Endothelial cell of umbilical vein (primary cell): ENCODE results near the gene CASK. TPM values are rescaled to one million over a fixed set of nuclear protein-coding genes. Genes with fewer than 3 reads are reported as not detected.

ENCODE experiments used
- BruUV-seq: library from RNA; stranded (reverse); fragments of 400-500 nt; replicated peaks from 2 replicates; lab custom pipeline; 2021; lab: Mats Ljungman, UMichigan
- CTCF ChIA-PET: fragments of 300-600, 350-600 bp; sonication (Branson Sonifier 250); formaldehyde crosslinking; loops from one replicate; lab custom pipeline; 2021; ENCODE audit warnings: antibody characterized with exemption, inconsistent platforms; lab: Charles Lee
- POLR2A ChIA-PET: fragments of 300-600, 350-600 bp; sonication (Branson Sonifier 250); formaldehyde crosslinking; loops from one replicate; lab custom pipeline; 2021; ENCODE audit warnings: antibody characterized with exemption, inconsistent platforms; lab: Charles Lee
- DNase-seq: peaks from one replicate; pipeline ENCODE4 v3.0.0-alpha.2; 2011; ENCODE audit warnings: low read depth, low spot score
- FAIRE-seq: peaks from 2 replicates; lab custom pipeline; 2011; peaks lifted over from hg19 to GRCh38; lab: Jason Lieb, UNC
- H2AFZ ChIP-seq: 2 replicates; pipeline ENCODE4 v1.6.0; 2012; ENCODE audit warnings: low read depth, low read length, control low read depth, inconsistent platforms
- H3K27ac ChIP-seq: 2 replicates; pipeline ENCODE4 v1.5.1; 2011; ENCODE audit warnings: low read depth, mild to moderate bottlenecking, control low read depth, low read length, moderate library complexity; ENCODE audit not compliant: insufficient read depth
- H3K27me3 ChIP-seq, 2 experiments: 2 replicates each; pipeline versions ENCODE4 v1.6.0 to v1.6.1; 2011; ENCODE audit warnings: low read length in 2 of 2, mixed read lengths in 1 of 2; ENCODE audit not compliant: control insufficient read depth in 2 of 2, insufficient read depth in 2 of 2
- H3K36me3 ChIP-seq, 2 experiments: 2 replicates in 1 of 2; 3 replicates in 1 of 2; pipeline ENCODE4 v1.5.1; 2011; ENCODE audit warnings: low read length in 2 of 2, mild to moderate bottlenecking in 1 of 2, moderate library complexity in 1 of 2; ENCODE audit not compliant: control insufficient read depth in 2 of 2, insufficient read depth in 2 of 2; ENCODE audit errors: extremely low read depth in 1 of 2
- H3K4me1 ChIP-seq: 3 replicates; pipeline ENCODE4 v1.5.1; 2011; ENCODE audit warnings: mild to moderate bottlenecking, low read length; ENCODE audit not compliant: control insufficient read depth, insufficient read depth; ENCODE audit errors: extremely low read depth
- H3K4me2 ChIP-seq: 2 replicates; pipeline ENCODE4 v1.6.1; 2011; ENCODE audit warnings: low read length, control low read depth, mixed read lengths; ENCODE audit not compliant: insufficient read depth
- H3K4me3 ChIP-seq, 3 experiments: fragments of 200-600 bp in 1 of 3; sonication (generic), shearing (Covaris generic) in 1 of 3; replicated peaks in 1 of 3; 2 replicates each; pipeline ENCODE4 v1.5.1; 2011 to 2016; ENCODE audit warnings: control low read depth in 3 of 3, low read length in 3 of 3, mild to moderate bottlenecking in 2 of 3, inconsistent platforms in 1 of 3, low read depth in 1 of 3, moderate library complexity in 1 of 3; ENCODE audit not compliant: insufficient read depth in 1 of 3
- H3K79me2 ChIP-seq: 2 replicates; pipeline ENCODE4 v1.6.0; 2012; ENCODE audit warnings: low read length, inconsistent platforms; ENCODE audit not compliant: control insufficient read depth, insufficient read depth
- H3K9ac ChIP-seq: replicated peaks from 2 replicates; pipeline ENCODE3; 2011; ENCODE audit warnings: low read length, control low read depth; ENCODE audit not compliant: insufficient read depth; ENCODE audit errors: extremely low read depth
- H3K9me1 ChIP-seq: replicated peaks from 3 replicates; pipeline ENCODE4 v1.6.0; 2011; ENCODE audit warnings: mild to moderate bottlenecking, low read length; ENCODE audit not compliant: control insufficient read depth, insufficient read depth; ENCODE audit errors: extremely low read depth
- H3K9me3 ChIP-seq: replicated peaks from 2 replicates; pipeline ENCODE4 v1.5.1; 2012; ENCODE audit warnings: low read length, inconsistent platforms; ENCODE audit not compliant: control insufficient read depth, insufficient read depth
- H4K20me1 ChIP-seq: replicated peaks from 2 replicates; pipeline ENCODE3; 2011; ENCODE audit warnings: mild to moderate bottlenecking, low read length; ENCODE audit not compliant: control insufficient read depth, insufficient read depth; ENCODE audit errors: extremely low read depth
- EZH2 ChIP-seq: IDR thresholded peaks from 2 replicates; pipeline ENCODE4 v1.6.1; 2012; ENCODE audit warnings: borderline replicate concordance, low read depth, mild to moderate bottlenecking, moderate library complexity, low read length, inconsistent platforms; ENCODE audit not compliant: severe bottlenecking
- FOS ChIP-seq: IDR thresholded peaks from 2 replicates; pipeline ENCODE4 v1.6.1; 2011; ENCODE audit warnings: mild to moderate bottlenecking, low read length, moderate library complexity, borderline replicate concordance; ENCODE audit not compliant: insufficient read depth
- GATA2 ChIP-seq: IDR thresholded peaks from 2 replicates; pipeline ENCODE4 v1.7.0; 2011; ENCODE audit warnings: low read depth, mild to moderate bottlenecking, moderate library complexity, mixed read lengths, low read length; ENCODE audit not compliant: insufficient read length, insufficient read depth
- JUN ChIP-seq: IDR thresholded peaks from 2 replicates; pipeline ENCODE4 v1.6.1; 2011; ENCODE audit warnings: borderline replicate concordance, low read depth; ENCODE audit not compliant: insufficient read length, insufficient read depth
- MAX ChIP-seq: IDR thresholded peaks from 2 replicates; pipeline ENCODE4 v1.6.1; 2011; ENCODE audit not compliant: insufficient read depth, insufficient read length
- MYC ChIP-seq: IDR thresholded peaks from one replicate; pipeline ENCODE4 v1.6.1; 2011; ENCODE audit warnings: mild to moderate bottlenecking, low read depth, low read length
- POLR2AphosphoS5 ChIP-seq: IDR thresholded peaks from 2 replicates; pipeline ENCODE4 v1.6.1; 2012; ENCODE audit warnings: low read depth, mild to moderate bottlenecking, control low read depth, low read length, moderate library complexity; ENCODE audit not compliant: insufficient read depth
- dilution Hi-C: fragments of 300-500 bp; cut with MboI; formaldehyde crosslinking; loops from one replicate; pipeline ENCODE4 v1.15.0; 2019; ENCODE audit warnings: low sequenced_read_pairs; ENCODE audit not compliant: extremely low pct_ligation_motif_present
- intact Hi-C: fragments of 100-400 bp; cut with micrococcal nuclease; formaldehyde crosslinking; loops from one replicate; pipeline ENCODE4 v1.10.0; 2022
- polyA plus RNA-seq, 4 experiments: library from polyadenylated mRNA; depleted of rRNA in 3 of 4; stranded (reverse) in 3 of 4; unstranded in 1 of 4; fragments of >200 nt; gene quantifications; 2 replicates each; pipeline versions ENCODE4 v1.2.1 to v1.2.3, GENCODE V29; 2011 to 2012; ENCODE audit warnings: missing spikeins in 1 of 4
- total RNA-seq: library from RNA; stranded (reverse); gene quantifications from 2 replicates; pipeline ENCODE4 v1.2.3, GENCODE V29; 2021
- TF ChIP-seq, protein P1 (sequence below), 2 donors: IDR thresholded peaks; 1 replicate in 1 of 2; 2 replicates in 1 of 2; pipeline ENCODE4 v1.5.1; 2011; ENCODE audit warnings: low read length in 2 of 2, mild to moderate bottlenecking in 2 of 2, moderate library complexity in 2 of 2, control low read depth in 1 of 2, inconsistent platforms in 1 of 2, low read depth in 1 of 2; ENCODE audit not compliant: insufficient read depth in 1 of 2; ENCODE audit errors: extremely low read depth in 1 of 2

Gene CASK
- total and polyA plus RNA-seq, 2 donors (not counting 3 experiments of a cell fraction or from before 2014, with no cell fraction given): 6.4 to 30.4 TPM

DNA sequence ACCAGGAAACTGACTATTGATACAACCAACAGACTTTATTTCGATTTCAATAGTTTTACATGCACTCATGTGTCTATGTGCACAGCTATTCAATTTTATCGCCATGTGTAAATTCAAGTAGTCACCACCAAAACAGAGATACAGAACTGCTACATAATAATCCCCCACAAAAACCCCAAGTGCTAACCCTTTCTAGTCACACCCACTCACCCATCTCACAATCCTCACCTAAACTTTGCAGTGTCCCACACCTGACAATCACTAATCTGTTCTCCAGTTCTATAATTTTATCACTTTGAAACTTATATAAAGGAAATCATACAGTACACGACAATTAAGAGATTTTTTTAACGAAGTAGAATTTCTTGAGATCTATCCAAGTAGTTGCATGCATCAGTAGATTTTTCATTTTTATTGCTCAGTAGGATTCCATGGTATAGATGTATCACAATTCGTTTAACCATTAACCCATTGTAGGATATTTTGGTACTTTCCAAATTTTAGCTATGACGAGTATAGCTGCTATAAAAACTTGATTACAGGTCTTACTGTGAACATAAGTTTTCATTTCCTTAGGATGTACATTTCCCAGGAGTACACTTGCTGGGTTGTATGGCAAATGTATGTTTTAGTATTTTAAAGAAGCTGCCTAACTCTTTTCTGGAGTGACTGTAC, 85.9 kb downstream of the CASK start:
- dilution Hi-C loops (no loop called here), intact Hi-C loops (no loop called here)
- no peak overlapping the region for H3K27ac ChIP-seq
- FAIRE-seq: no peak
- H3K79me2 ChIP-seq: no peaks in the 10 kb centered on the region
- no peak overlapping the region for H2AFZ ChIP-seq
- DNase-seq: no peak
- H3K9ac ChIP-seq: no peak overlapping the region
- no peaks in the 10 kb centered on the region for H3K9me1 ChIP-seq
- H3K4me2 ChIP-seq: no peak overlapping the region
- no peaks in the 10 kb centered on the region for H3K9me3 ChIP-seq
- H4K20me1 ChIP-seq: no peaks in the 10 kb centered on the region
- H3K27me3 ChIP-seq: no peaks in the 10 kb centered on the region
- no peak overlapping the region for H3K4me3 ChIP-seq
- no peak for TF ChIP-seq GATA2
- TF ChIP-seq POLR2AphosphoS5: no peak
- TF ChIP-seq EZH2: no peak
- no peak for TF ChIP-seq MAX
- no peak for TF ChIP-seq FOS
- no peak for TF ChIP-seq MYC
- TF ChIP-seq, protein P1, sequence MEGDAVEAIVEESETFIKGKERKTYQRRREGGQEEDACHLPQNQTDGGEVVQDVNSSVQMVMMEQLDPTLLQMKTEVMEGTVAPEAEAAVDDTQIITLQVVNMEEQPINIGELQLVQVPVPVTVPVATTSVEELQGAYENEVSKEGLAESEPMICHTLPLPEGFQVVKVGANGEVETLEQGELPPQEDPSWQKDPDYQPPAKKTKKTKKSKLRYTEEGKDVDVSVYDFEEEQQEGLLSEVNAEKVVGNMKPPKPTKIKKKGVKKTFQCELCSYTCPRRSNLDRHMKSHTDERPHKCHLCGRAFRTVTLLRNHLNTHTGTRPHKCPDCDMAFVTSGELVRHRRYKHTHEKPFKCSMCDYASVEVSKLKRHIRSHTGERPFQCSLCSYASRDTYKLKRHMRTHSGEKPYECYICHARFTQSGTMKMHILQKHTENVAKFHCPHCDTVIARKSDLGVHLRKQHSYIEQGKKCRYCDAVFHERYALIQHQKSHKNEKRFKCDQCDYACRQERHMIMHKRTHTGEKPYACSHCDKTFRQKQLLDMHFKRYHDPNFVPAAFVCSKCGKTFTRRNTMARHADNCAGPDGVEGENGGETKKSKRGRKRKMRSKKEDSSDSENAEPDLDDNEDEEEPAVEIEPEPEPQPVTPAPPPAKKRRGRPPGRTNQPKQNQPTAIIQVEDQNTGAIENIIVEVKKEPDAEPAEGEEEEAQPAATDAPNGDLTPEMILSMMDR (IDR thresholded peaks at IDR 0.05; ENCODE audit: extremely low read depth in 1 of 2, insufficient read depth in 1 of 2, low read depth in 1 of 2, low read length in 2 of 2): no peak
- TF ChIP-seq JUN: no peak
- H3K4me1 ChIP-seq: no peaks in the 10 kb centered on the region
- CTCF ChIA-PET: no interaction called here
- no peaks in the 10 kb centered on the region for H3K36me3 ChIP-seq
- POLR2A ChIA-PET: no interaction called here
- BruUV-seq: no TSS peak
